A673 (cell line): ENCODE measurements around the gene SLC25A25.

ENCODE experiments used
- CTCF ChIP-seq: fragments of 300-800, 200-600 bp; sonication (generic); conservative IDR thresholded peaks from 2 replicates; pipeline ENCODE4 v1.5.1; 2017; ENCODE audit warnings: low read depth, mild to moderate bottlenecking, antibody characterized with exemption, low read length, moderate library complexity, mixed read lengths
- EZH2 ChIP-seq: fragments of 200-600 bp; sonication (generic); IDR thresholded peaks from 2 replicates; pipeline ENCODE4 v1.6.1; 2017; ENCODE audit warnings: borderline replicate concordance, low read depth, mild to moderate bottlenecking, mixed read lengths, antibody characterized with exemption, low read length; ENCODE audit not compliant: poor library complexity, severe bottlenecking

- no peak for TF ChIP-seq CTCF
- TF ChIP-seq EZH2 = no peak
These were observed 21.3 kb downstream of the SLC25A25 start for GRCh38 chr9:128089299-128089698.
